ENCODE data around the gene NEU1.

GRCh38 chr6:31826793-31827285, 35.8 kb downstream of the NEU1 start:
- TF ChIP-seq GATA3 (IDR thresholded peaks at IDR 0.05; ENCODE audit: low read depth, low read length): no peak
- TF ChIP-seq GATA2 (IDR thresholded peaks at IDR 0.05; ENCODE audit: low read depth, low read length): no peak
